HG02885 (cell line): Measurements from ENCODE around the gene MYOC.
"Not testable (repeated sequence)": the region's sequence is repeated elsewhere in the genome, so short reads cannot be mapped to it uniquely, and the experiment has no call there.

ENCODE experiments used
- ATAC-seq: cut with Tn5 transposase; IDR thresholded peaks from one replicate; pipeline ENCODE4 v1.9.1; 2021; ENCODE audit warnings: mild to moderate bottlenecking; ENCODE audit not compliant: unreplicated experiment, poor library complexity

MYOC gene

GRCh38 chr1:171652234-171652822, at the start of gene MYOC:
MYOC (minus strand) TSS chr1:171652688; CDS start chr1:171652611, 77 bp downstream.
- ATAC-seq: no peak

- no peak for ATAC-seq
Measured at GRCh38 chr1:171699531-171699930, 47.0 kb upstream of the MYOC start.

GRCh38 chr1:171695772-171696171, 43.3 kb upstream of the MYOC start:
- ATAC-seq: not testable (repeated sequence)

GRCh38 chr1:171693541-171693940, 41.1 kb upstream of the MYOC start:
- not testable (repeated sequence) for ATAC-seq

- ATAC-seq: no peak
Measured at GRCh38 chr1:171683870-171684269, 31.4 kb upstream of the MYOC start.

- ATAC-seq: no peak
Measured at GRCh38 chr1:171680339-171680738, 27.9 kb upstream of the MYOC start.

GRCh38 chr1:171676823-171677222, 24.3 kb upstream of the MYOC start:
- no peak for ATAC-seq

- no peak for ATAC-seq
Measured at GRCh38 chr1:171674431-171675405, 22.2 kb upstream of the MYOC start.

GRCh38 chr1:171670739-171671138, 18.3 kb upstream of the MYOC start:
- no peak for ATAC-seq

GRCh38 chr1:171668372-171668771, 15.9 kb upstream of the MYOC start:
- ATAC-seq: no peak

- no peak for ATAC-seq
Measured at GRCh38 chr1:171666114-171666769, 13.8 kb upstream of the MYOC start.

- ATAC-seq: no peak
Measured at GRCh38 chr1:171664976-171665375, 12.5 kb upstream of the MYOC start.

- no peak for ATAC-seq
Measured at GRCh38 chr1:171663854-171664575, 11.5 kb upstream of the MYOC start.

GRCh38 chr1:171663036-171663853, 10.8 kb upstream of the MYOC start:
- ATAC-seq: no peak

- ATAC-seq: no peak
Measured at GRCh38 chr1:171661076-171661650, 8.7 kb upstream of the MYOC start.

- ATAC-seq: not testable (repeated sequence)
Measured at GRCh38 chr1:171656206-171656605, 3.7 kb upstream of the MYOC start.

GRCh38 chr1:171655746-171656116, 3.2 kb upstream of the MYOC start:
- peak; percentile 3 for ATAC-seq

- peak; percentile 82 for ATAC-seq
Measured at GRCh38 chr1:171654942-171655745, 2.7 kb upstream of the MYOC start.
